H9 (cell line): ENCODE data around the gene FPR1. TPM values are rescaled to one million over a fixed set of nuclear protein-coding genes. Genes with fewer than 3 reads are reported as not detected.

Source experiments
- DNase-seq: peaks from one replicate; pipeline ENCODE4 v3.0.0-alpha.2; 2017
- H2AFZ ChIP-seq: one replicate; pipeline ENCODE4 v1.6.1; 2013; ENCODE audit warnings: mild to moderate bottlenecking, low read length, control low read depth, moderate library complexity
- H2AK5ac ChIP-seq: 2 replicates; pipeline ENCODE4 v1.6.1; 2013; ENCODE audit warnings: low read length, control low read depth, mixed read lengths; ENCODE audit not compliant: insufficient read length
- H2BK120ac ChIP-seq: one replicate; pipeline ENCODE4 v1.6.1; 2013; ENCODE audit warnings: low read depth, mild to moderate bottlenecking, low read length, control low read depth, inconsistent platforms; ENCODE audit not compliant: poor library complexity, severe bottlenecking
- H2BK12ac ChIP-seq: 2 replicates; pipeline ENCODE4 v1.6.1; 2013; ENCODE audit warnings: low read length, control low read depth, mixed read lengths, low read depth; ENCODE audit not compliant: insufficient read length
- H2BK15ac ChIP-seq: 2 replicates; pipeline ENCODE4 v1.6.1; 2013; ENCODE audit warnings: low read depth, low read length, control low read depth
- H2BK20ac ChIP-seq: one replicate; pipeline ENCODE4 v1.6.1; 2013; ENCODE audit warnings: low read depth, mild to moderate bottlenecking, low read length, control low read depth, inconsistent platforms; ENCODE audit not compliant: poor library complexity, severe bottlenecking
- H2BK5ac ChIP-seq: 2 replicates; pipeline ENCODE4 v1.6.1; 2013; ENCODE audit warnings: low read length, control low read depth, mixed read lengths; ENCODE audit not compliant: insufficient read length
- H3K14ac ChIP-seq: 2 replicates; pipeline ENCODE4 v1.6.1; 2013; ENCODE audit warnings: low read length, control low read depth; ENCODE audit not compliant: insufficient read depth
- H3K18ac ChIP-seq: 2 replicates; pipeline ENCODE4 v1.6.1; 2013; ENCODE audit warnings: low read depth, mild to moderate bottlenecking, mixed read lengths, low read length, control low read depth; ENCODE audit not compliant: insufficient read length
- H3K23ac ChIP-seq: 2 replicates; pipeline ENCODE4 v1.6.1; 2013; ENCODE audit warnings: low read length, control low read depth, mixed read lengths, low read depth; ENCODE audit not compliant: insufficient read length
- H3K23me2 ChIP-seq: 2 replicates; pipeline ENCODE4 v1.6.1; 2013; ENCODE audit warnings: low read depth, mild to moderate bottlenecking, mixed read lengths, low read length, control low read depth; ENCODE audit not compliant: insufficient read length, poor library complexity, severe bottlenecking
- H3K27ac ChIP-seq: 2 replicates; pipeline ENCODE4 v1.5.1; 2013; ENCODE audit warnings: low read length, control low read depth, mixed read lengths, low read depth; ENCODE audit not compliant: insufficient read length
- H3K27me3 ChIP-seq: 2 replicates; pipeline ENCODE4 v1.6.1; 2013; ENCODE audit warnings: low read length, control low read depth, inconsistent platforms; ENCODE audit not compliant: insufficient read depth
- H3K4ac ChIP-seq: 2 replicates; pipeline ENCODE4 v1.6.1; 2013; ENCODE audit warnings: low read depth, mild to moderate bottlenecking, control low read depth, inconsistent platforms, low read length, moderate library complexity
- H3K4me1 ChIP-seq: 2 replicates; pipeline ENCODE4 v1.6.1; 2013; ENCODE audit warnings: low read length, control low read depth, inconsistent platforms; ENCODE audit not compliant: insufficient read depth
- H3K4me2 ChIP-seq: 2 replicates; pipeline ENCODE4 v1.6.1; 2013; ENCODE audit warnings: low read length, control low read depth, mixed read lengths; ENCODE audit not compliant: insufficient read length, insufficient read depth
- H3K56ac ChIP-seq: 2 replicates; pipeline ENCODE4 v1.6.1; 2013; ENCODE audit warnings: low read depth, mild to moderate bottlenecking, mixed read lengths, low read length, control low read depth; ENCODE audit not compliant: insufficient read length
- H3K79me1 ChIP-seq: 2 replicates; pipeline ENCODE4 v1.6.1; 2013; ENCODE audit warnings: low read depth, mild to moderate bottlenecking, moderate library complexity, low read length, control low read depth, inconsistent platforms; ENCODE audit not compliant: insufficient read depth, poor library complexity, severe bottlenecking
- H3K79me2 ChIP-seq: 2 replicates; pipeline ENCODE4 v1.6.1; 2013; ENCODE audit warnings: low read length, control low read depth, inconsistent platforms; ENCODE audit not compliant: insufficient read depth
- H3K9ac ChIP-seq: 2 replicates; pipeline ENCODE4 v1.6.1; 2013; ENCODE audit warnings: low read length, control low read depth, mixed read lengths; ENCODE audit not compliant: insufficient read length; ENCODE audit errors: extremely low read depth
- H3K9me3 ChIP-seq: one replicate; pipeline ENCODE4 v1.6.1; 2013; ENCODE audit warnings: low read depth, low read length, inconsistent platforms; ENCODE audit not compliant: control insufficient read depth
- H3T11ph ChIP-seq: one replicate; pipeline ENCODE4 v1.6.1; 2013; ENCODE audit warnings: mild to moderate bottlenecking, low read length, control low read depth, inconsistent platforms
- H4K20me1 ChIP-seq: one replicate; pipeline ENCODE4 v1.6.1; 2013; ENCODE audit not compliant: control insufficient read depth, insufficient read length, insufficient read depth
- H4K5ac ChIP-seq: 2 replicates; pipeline ENCODE4 v1.6.1; 2013; ENCODE audit warnings: low read depth, mild to moderate bottlenecking, mixed read lengths, low read length, control low read depth; ENCODE audit not compliant: insufficient read length
- H4K8ac ChIP-seq: replicated peaks from 2 replicates; pipeline ENCODE4 v1.6.1; 2013; ENCODE audit warnings: low read length, control low read depth, mixed read lengths, low read depth; ENCODE audit not compliant: insufficient read length
- H4K91ac ChIP-seq: 2 replicates; pipeline ENCODE4 v1.6.1; 2013; ENCODE audit warnings: low read depth, mild to moderate bottlenecking, moderate library complexity, mixed read lengths, low read length, control low read depth; ENCODE audit not compliant: insufficient read length
- H3K27ac Mint-ChIP-seq, 3 experiments: 2 replicates in 2 of 3; 3 replicates in 1 of 3; pipeline ENCODE4 v1.8.0; 2020 to 2021; ENCODE audit warnings: mixed read lengths in 3 of 3, mild to moderate bottlenecking in 1 of 3, moderate library complexity in 1 of 3
- H3K27me3 Mint-ChIP-seq: 2 replicates; pipeline ENCODE4 v1.8.0; 2021; ENCODE audit warnings: low read depth, mild to moderate bottlenecking, moderate library complexity, mixed read lengths
- H3K36me3 Mint-ChIP-seq, 3 experiments: 2 replicates in 2 of 3; 3 replicates in 1 of 3; pipeline ENCODE4 v1.8.0; 2020 to 2021; ENCODE audit warnings: low read depth in 3 of 3, mixed read lengths in 3 of 3; ENCODE audit not compliant: insufficient read depth in 1 of 3
- H3K4me1 Mint-ChIP-seq, 2 experiments: 2 replicates each; pipeline ENCODE4 v1.8.0; 2020; ENCODE audit warnings: mixed read lengths in 2 of 2
- H3K4me3 Mint-ChIP-seq, 2 experiments: 2 replicates in 1 of 2; 3 replicates in 1 of 2; pipeline ENCODE4 v1.8.0; 2020 to 2021; ENCODE audit warnings: mild to moderate bottlenecking in 2 of 2, mixed read lengths in 2 of 2, moderate library complexity in 1 of 2
- H3K9me3 Mint-ChIP-seq, 2 experiments: 2 replicates in 1 of 2; 3 replicates in 1 of 2; pipeline ENCODE4 v1.8.0; 2020; ENCODE audit warnings: mild to moderate bottlenecking in 2 of 2, mixed read lengths in 2 of 2, moderate library complexity in 1 of 2
- CTCF ChIP-seq: fragments of 200-600 bp; sonication (generic); conservative IDR thresholded peaks from 3 replicates; pipeline ENCODE4 v1.8.0; 2021; ENCODE audit warnings: antibody characterized with exemption, mild to moderate bottlenecking
- WGBS: extraction: QIAGEN DNeasy Blood & Tissue Kit; methylation state at CpG from one replicate; pipeline ENCODE4 v1.1.7; 2013; ENCODE audit warnings: missing lambda C conversion rate, low lambda C conversion rate, mixed read lengths; ENCODE audit not compliant: insufficient read length; ENCODE audit errors: extremely low coverage; 5-methylcytosine and 5-hydroxymethylcytosine counted together
- total RNA-seq: library from RNA; stranded (reverse); gene quantifications from 2 replicates; pipeline ENCODE4 v1.2.1, GENCODE V29; 2021

Gene FPR1
- total RNA-seq, 1 experiment from 2014 or later, result not detected

DNA sequence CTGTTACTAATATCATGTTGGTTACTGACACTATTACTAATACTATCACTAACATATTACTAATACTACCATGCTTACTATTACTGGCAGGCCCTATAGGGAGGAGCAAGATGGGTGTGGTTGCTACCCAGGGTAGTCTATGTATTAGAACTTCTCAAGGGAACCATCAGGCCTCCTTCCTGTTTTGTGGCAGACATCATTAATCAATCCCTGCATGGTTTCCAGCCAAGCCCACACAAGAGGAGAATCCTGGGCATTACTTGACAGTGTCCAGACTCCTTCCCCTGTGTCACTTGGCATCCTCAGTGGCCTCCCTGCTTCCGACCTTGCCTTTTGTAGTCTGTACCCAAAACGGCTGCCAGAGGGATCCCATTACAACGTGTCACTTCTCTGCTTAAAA is 36.8 kb downstream of the FPR1 start:
- Histone ChIP-seq H2BK20ac (no peak overlapping the region), H3K4ac (no peak overlapping the region), H3K4me1 (no peaks in the 10 kb centered on the region), H3T11ph (no peak overlapping the region), H3K9me3 (no peaks in the 10 kb centered on the region), H3K56ac (no peak overlapping the region), H3K23ac (no peak overlapping the region), H4K20me1 (no peaks in the 10 kb centered on the region), H4K91ac (no peak overlapping the region), H3K27ac (no peak overlapping the region), H3K4me2 (no peak overlapping the region), H2AFZ (no peak overlapping the region), H2AK5ac (no peak overlapping the region), H4K8ac (no peak overlapping the region), H3K79me1 (no peaks in the 10 kb centered on the region), H2BK15ac (no peak overlapping the region), H3K23me2 (peaks cover 9% of the 10 kb centered on the region), H3K14ac (no peak overlapping the region), H2BK5ac (no peak overlapping the region), H4K5ac (no peak overlapping the region), H2BK12ac (no peak overlapping the region), H3K79me2 (no peaks in the 10 kb centered on the region), H3K18ac (no peak overlapping the region), H3K27me3 (peaks cover 6% of the 10 kb centered on the region; the same call in 1 of the 2 replicates), H2BK120ac (no peak overlapping the region), H3K9ac (no peak overlapping the region)
- no peak for DNase-seq
- no peak for TF ChIP-seq CTCF
- Mint-ChIP-seq H3K36me3 (no peaks in the 10 kb centered on the region), H3K9me3 (peaks cover 0 to 35% of the 10 kb centered on the region in 2 experiments; a peak in 4 of 5 replicates), H3K27me3 (peaks cover 76% of the 10 kb centered on the region), H3K4me3 (no peak overlapping the region), H3K4me1 (peaks cover 7 to 8% of the 10 kb centered on the region in 2 experiments; a peak in 3 of 4 replicates), H3K27ac (no peak overlapping the region)
- WGBS, result no CpG with 5 or more reads among the region's 3 CpGs
